K562 (cell line): ENCODE data around the gene CAPN7. TPM values are rescaled to one million over a fixed set of nuclear protein-coding genes. Genes with fewer than 3 reads are reported as not detected.
A peak's percentile ranks its signal among the peaks of the same experiment; 100 is the strongest.

Source experiments
- BCOR ChIP-seq: fragments of 450-650 bp; IDR thresholded peaks from 2 replicates; pipeline ENCODE4 v1.6.1; 2016
- COPS2 ChIP-seq: fragments of 450-650 bp; conservative IDR thresholded peaks from 2 replicates; pipeline ENCODE4 v1.6.1; 2016; ENCODE audit warnings: mild to moderate bottlenecking, moderate library complexity
- DIDO1 ChIP-seq: fragments of 450-650 bp; IDR thresholded peaks from 2 replicates; pipeline ENCODE4 v1.6.1; 2016; ENCODE audit warnings: low read depth, missing biosample characterization, missing genetic modification characterization
- E2F3 ChIP-seq: fragments of 250-450 bp; sonication (Bioruptor Pico); IDR thresholded peaks from 2 replicates; pipeline ENCODE4 v1.4.0; 2020; ENCODE audit warnings: mild to moderate bottlenecking
- FOXJ2 ChIP-seq: fragments of 200-800 bp; sonication (Bioruptor generic); IDR thresholded peaks from 2 replicates; pipeline ENCODE4 v1.6.1; 2016; ENCODE audit warnings: missing genetic modification characterization, missing compliant biosample characterization
- GTF2F1 ChIP-seq: IDR thresholded peaks from 2 replicates; pipeline ENCODE4 v1.6.1; 2011; ENCODE audit warnings: low read depth, low read length, improper control_type of control experiment
- HLTF ChIP-seq: fragments of 450-650 bp; IDR thresholded peaks from 2 replicates; pipeline ENCODE4 v1.6.1; 2016
- HNRNPH1 ChIP-seq: fragments of 200-400 bp; formaldehyde crosslinking; optimal IDR thresholded peaks from 2 replicates; pipeline ENCODE3; 2017; ENCODE audit warnings: low read depth, mild to moderate bottlenecking, low read length, moderate library complexity
- HOMEZ ChIP-seq: fragments of 250-450 bp; sonication (Bioruptor Pico); IDR thresholded peaks from 2 replicates; pipeline ENCODE4 v1.4.0; 2020; ENCODE audit warnings: mild to moderate bottlenecking, moderate library complexity
- JUN ChIP-seq, 2 experiments: sonication (generic) in 1 of 2; formaldehyde crosslinking in 1 of 2; IDR thresholded peaks; 2 replicates each; pipeline versions ENCODE4 v1.6.1 to v1.8.0; 2012 to 2022; ENCODE audit warnings: borderline replicate concordance in 2 of 2, mild to moderate bottlenecking in 2 of 2, improper control_type of control experiment in 1 of 2, low read depth in 1 of 2, low read length in 1 of 2, missing genetic modification reagents in 1 of 2
- NRF1 ChIP-seq, 2 experiments: fragments of 450-650 bp; IDR thresholded peaks in 1 of 2; conservative IDR thresholded peaks in 1 of 2; 2 replicates each; pipeline ENCODE4 v1.6.1; 2014; ENCODE audit warnings: mild to moderate bottlenecking in 2 of 2
- PHF21A ChIP-seq: fragments of 450-650 bp; IDR thresholded peaks from 2 replicates; pipeline ENCODE4 v1.6.1; 2017; ENCODE audit warnings: low read depth, borderline replicate concordance
- RBM17 ChIP-seq: fragments of 200-400 bp; formaldehyde crosslinking; IDR thresholded peaks from 2 replicates; pipeline ENCODE4 v1.6.1; 2017; ENCODE audit warnings: low read depth, mild to moderate bottlenecking, low read length, borderline replicate concordance
- SIX5 ChIP-seq, 2 experiments: IDR thresholded peaks; 2 replicates each; pipeline ENCODE4 v1.6.1; 2011; ENCODE audit warnings: low read length in 2 of 2, borderline replicate concordance in 1 of 2, low read depth in 1 of 2, mild to moderate bottlenecking in 1 of 2, moderate library complexity in 1 of 2; ENCODE audit not compliant: insufficient read depth in 1 of 2
- SP2 ChIP-seq: IDR thresholded peaks from 2 replicates; pipeline ENCODE4 v1.6.1; 2011; ENCODE audit warnings: mild to moderate bottlenecking, low read depth, low read length, moderate library complexity; ENCODE audit not compliant: poor library complexity, severe bottlenecking; ENCODE audit errors: extremely low read depth
- TRIM28 ChIP-seq: fragments of 450-650 bp; IDR thresholded peaks from 2 replicates; pipeline ENCODE4 v1.6.1; 2017
- XRCC4 ChIP-seq: IDR thresholded peaks from one replicate; pipeline ENCODE4 v1.6.1; 2011; ENCODE audit not compliant: insufficient read depth, insufficient read length; ENCODE audit errors: extremely low read depth
- ZBED1 ChIP-seq: IDR thresholded peaks from 2 replicates; pipeline ENCODE4 v1.6.1; 2014
- ZBTB2 ChIP-seq: fragments of 450-650 bp; IDR thresholded peaks from 2 replicates; pipeline ENCODE4 v1.6.1; 2016; ENCODE audit warnings: antibody characterized with exemption
- ZBTB33 ChIP-seq: sonication (generic); formaldehyde crosslinking; IDR thresholded peaks from 2 replicates; pipeline ENCODE4 v1.8.1; 2023; ENCODE audit warnings: mild to moderate bottlenecking, missing genetic modification reagents
- ZNF253 ChIP-seq: fragments of 250-450 bp; sonication (Bioruptor Pico); conservative IDR thresholded peaks from 2 replicates; pipeline ENCODE4 v1.6.1; 2021; ENCODE audit warnings: mild to moderate bottlenecking
- ZNF445 ChIP-seq: fragments of 250-450 bp; sonication (Bioruptor Pico); IDR thresholded peaks from 2 replicates; pipeline ENCODE4 v1.4.0; 2020; ENCODE audit warnings: low read depth, mild to moderate bottlenecking, moderate library complexity
- ZNF785 ChIP-seq: fragments of 250-450 bp; sonication (Bioruptor Pico); IDR thresholded peaks from 2 replicates; pipeline ENCODE4 v1.4.0; 2020; ENCODE audit warnings: mild to moderate bottlenecking
- polyA plus RNA-seq, 8 experiments: library from polyadenylated mRNA; depleted of rRNA in 4 of 8; stranded (reverse) in 5 of 8; unstranded in 3 of 8; fragments of >200 nt; fragmentation: Nextera tagmentation in 2 of 8; fragmentation: Illumina TruSeq in 1 of 8; extraction: Ambion mirVana in 2 of 8; extraction: Trizol in 1 of 8; gene quantifications; 2 replicates each; pipeline versions ENCODE4 v1.2.1 to v1.2.3, GENCODE V29; 2011 to 2014; ENCODE audit warnings: inconsistent platforms in 1 of 8, missing spikeins in 1 of 8
- total RNA-seq, 7 experiments: library from RNA; depleted of rRNA in 6 of 7; stranded (reverse); fragments of >200 nt in 6 of 7; fragmentation: Illumina TruSeq in 2 of 7; extraction: Trizol in 2 of 7; gene quantifications; 2 replicates each; pipeline versions ENCODE4 v1.2.1 to v1.2.3, GENCODE V29; 2011 to 2021; ENCODE audit warnings: low replicate concordance in 1 of 7

The CAPN7 gene
- total and polyA plus RNA-seq, 9 of the 15 experiments (the other 6 are each of a cell fraction or from before 2014, with no cell fraction given): 6.5 to 42.7 (median 32.7) TPM

GRCh38 chr3:15205934-15206661 is at the start of gene CAPN7 (continued):
- peak; percentile 97 for TF ChIP-seq NRF1 (conservative IDR thresholded peaks at IDR 0.05 in 1 of 2, IDR thresholded peaks at IDR 0.05 in 1 of 2)
- no peak for TF ChIP-seq HNRNPH1
- TF ChIP-seq SIX5 (IDR thresholded peaks at IDR 0.05; ENCODE audit: borderline replicate concordance in 1 of 2, insufficient read depth in 1 of 2, low read depth in 1 of 2, low read length in 2 of 2): no peak
- TF ChIP-seq HLTF: peak; percentile 33; the same call in 1 of the 2 replicates
- peak; percentile 67; the same call in 1 of the 2 replicates for TF ChIP-seq ZBTB2
- TF ChIP-seq ZBED1: 0 out of 2 replicates have a peak, but pooled peaks have one; percentile 34
- no peak for TF ChIP-seq PHF21A
- TF ChIP-seq TRIM28: no peak
- peak; percentile 78; the same call in 1 of the 2 replicates for TF ChIP-seq JUN (IDR thresholded peaks at IDR 0.05; ENCODE audit: borderline replicate concordance, low read depth, low read length)
- no peak for TF ChIP-seq JUN (CRISPR knock-in tag; IDR thresholded peaks at IDR 0.05; ENCODE audit: borderline replicate concordance)
- no peak for TF ChIP-seq ZNF253 (CRISPR knock-in tag)
- no peak for TF ChIP-seq ZBTB33 (CRISPR knock-in tag)
- TF ChIP-seq ZNF785: no peak
- TF ChIP-seq RBM17: no peak
- no peak for TF ChIP-seq FOXJ2
- no peak for TF ChIP-seq COPS2
- no peak for TF ChIP-seq DIDO1 (tag)
- TF ChIP-seq XRCC4: no peak
- no peak for TF ChIP-seq ZNF445 (CRISPR knock-in tag)
- TF ChIP-seq BCOR: peak; percentile 30
- TF ChIP-seq GTF2F1: no peak
- no peak; the same call in 1 of the 2 replicates for TF ChIP-seq HOMEZ (CRISPR knock-in tag)
- peak; percentile 75; the same call in 1 of the 2 replicates for TF ChIP-seq E2F3 (CRISPR knock-in tag)
- TF ChIP-seq SP2: no peak
